Measurements from ENCODE around the gene PCARE.
A peak's percentile ranks its signal among the peaks of the same experiment; 100 is the strongest.
"Not testable (repeated sequence)": the region's sequence is repeated elsewhere in the genome, so short reads cannot be mapped to it uniquely, and the experiment has no call there.

Gene PCARE

DNA sequence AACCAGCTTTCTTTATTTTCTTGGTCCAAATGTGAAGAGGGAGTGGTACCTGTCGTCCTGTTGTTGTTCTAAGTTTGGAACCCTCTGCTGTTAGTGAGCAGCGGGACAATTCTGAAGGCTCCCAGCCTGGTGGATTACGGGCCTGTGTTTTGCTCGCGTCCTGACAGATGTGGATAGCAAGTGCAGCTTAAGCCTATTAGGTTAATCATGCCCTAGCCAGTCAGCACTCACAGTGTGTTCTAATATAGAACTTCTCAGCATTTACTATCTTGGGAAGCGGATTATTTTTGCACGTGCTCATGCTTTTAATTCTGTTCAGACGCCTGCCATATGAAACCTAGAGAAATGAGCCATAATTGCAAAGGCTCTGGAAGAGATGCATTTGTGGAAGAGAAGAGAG, at the start of gene PCARE:
Gene PCARE, minus strand, starts transcription at position 113 of the 400 bp plus-strand sequence. CDS start 262 bp downstream, outside the sequence.
- no peak for DNase-seq

DNA sequence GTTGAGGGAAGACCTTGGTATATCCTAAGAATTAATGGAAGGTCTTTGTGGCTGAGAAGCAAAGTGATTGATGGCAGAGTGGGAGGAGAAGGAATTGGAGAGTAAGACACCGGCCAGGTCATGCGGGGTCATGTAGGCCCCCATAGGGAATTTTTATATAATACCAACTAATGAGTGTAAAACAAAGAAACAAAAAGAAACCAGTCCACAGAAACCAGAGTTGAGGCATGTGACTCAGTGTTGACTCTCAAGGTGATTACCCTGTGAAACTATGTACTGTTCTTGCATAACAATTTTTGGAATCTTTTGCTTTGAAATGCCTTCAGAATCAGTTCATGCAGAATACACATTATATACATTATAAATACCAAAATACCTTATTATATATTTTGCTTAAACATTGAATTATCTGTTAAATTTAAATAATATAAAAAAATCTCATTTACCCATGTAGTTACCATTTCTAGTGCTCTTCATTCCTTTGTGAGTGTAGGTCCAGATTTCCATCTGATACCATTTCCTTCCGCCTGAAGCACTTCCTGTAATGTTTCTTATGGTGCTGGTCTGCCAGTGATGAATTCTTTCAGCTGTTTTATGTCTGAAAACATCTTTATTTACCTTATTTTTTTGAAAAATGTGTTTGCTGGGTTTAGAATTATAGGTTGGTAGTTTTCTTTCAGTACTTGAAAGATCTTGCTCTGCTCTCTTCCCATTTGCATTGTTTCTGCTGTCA, 49.5 kb upstream of the PCARE start:
- DNase-seq: peak; percentile 11

- DNase-seq: no peak
These were observed 46.5 kb upstream of the PCARE start for GRCh38 chr2:29120846-29121245.

DNA sequence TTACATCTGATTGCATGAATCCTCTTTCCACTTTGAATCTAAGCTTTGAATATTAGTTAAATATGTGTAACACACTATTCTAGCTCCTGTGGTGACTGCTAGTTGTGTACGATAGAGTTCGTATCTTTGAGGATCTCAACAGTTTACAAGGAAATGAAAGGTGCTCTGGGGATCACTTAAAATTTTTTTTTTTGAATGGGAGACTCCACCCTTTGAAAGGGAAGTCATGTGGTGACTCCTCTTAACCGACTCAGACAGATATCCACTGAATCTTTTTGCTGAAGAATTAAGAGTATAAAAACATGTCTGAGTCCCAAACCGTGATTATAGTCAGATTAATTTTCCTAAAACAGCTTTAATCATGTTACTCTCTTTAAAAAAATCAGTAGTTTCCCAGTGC, 44.9 kb upstream of the PCARE start:
- DNase-seq: no peak

- no peak for DNase-seq
These were observed 43.4 kb upstream of the PCARE start for GRCh38 chr2:29117636-29118303.

- DNase-seq: peak; percentile 64
These were observed 41.8 kb upstream of the PCARE start for GRCh38 chr2:29115797-29116781.

DNA sequence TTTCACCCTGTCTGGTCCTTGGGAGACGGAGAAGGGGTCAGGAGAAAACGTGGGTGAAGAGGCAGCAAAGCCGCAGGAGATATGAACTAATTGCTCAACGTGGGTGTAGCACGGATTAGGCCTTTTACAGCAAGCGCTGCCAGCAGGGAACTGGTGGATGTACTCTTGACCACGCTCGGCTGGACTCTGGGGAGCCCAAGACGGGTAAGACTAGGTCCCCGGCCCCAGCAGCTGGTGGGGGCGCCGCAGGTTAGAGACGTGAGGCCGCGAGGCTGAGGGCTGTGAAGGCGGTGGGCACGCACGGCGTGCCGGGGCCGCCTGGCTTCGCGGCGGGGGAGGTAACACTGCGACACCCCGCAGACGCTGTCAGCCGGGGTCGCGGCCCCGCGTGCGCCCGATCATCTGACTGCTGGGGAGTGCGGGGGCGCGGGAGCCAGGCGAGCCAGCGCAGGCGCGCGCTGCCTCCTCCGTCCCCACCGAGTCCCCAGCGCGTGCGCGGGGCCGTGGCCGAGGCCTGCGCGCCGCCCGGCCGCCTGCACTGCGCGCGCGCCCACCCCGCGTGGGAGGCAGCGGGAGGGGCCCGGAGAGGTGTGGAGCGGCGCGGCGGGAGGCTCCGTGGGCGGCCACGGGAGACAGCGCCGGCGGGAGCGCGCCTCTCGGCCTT, 40.8 kb upstream of the PCARE start, which contains the start of gene CLIP4:
Gene CLIP4, plus strand, starts transcription at position 470 of the 664 bp plus-strand sequence. CDS start 5,974 bp downstream, outside the sequence.
- DNase-seq: peak; percentile 82

DNA sequence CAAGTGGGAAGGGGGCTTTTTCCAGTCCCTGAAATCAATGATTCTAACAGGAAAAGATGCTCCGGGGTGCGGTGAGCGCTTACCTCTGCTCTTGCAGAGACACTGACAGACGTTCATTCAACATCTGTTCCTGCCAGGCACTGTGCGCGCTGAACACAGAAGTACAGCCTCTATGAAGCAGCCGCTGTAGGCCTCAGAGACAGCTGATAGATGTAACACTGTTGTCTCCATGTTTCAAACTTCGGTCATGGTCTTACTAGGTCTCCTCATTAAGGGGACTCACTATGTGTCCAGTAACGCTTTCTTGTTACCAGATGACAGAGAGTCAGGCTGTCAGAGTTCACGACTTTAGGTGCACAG, 40.2 kb upstream of the PCARE start:
- no peak for DNase-seq

- DNase-seq: no peak
These were observed 39.6 kb upstream of the PCARE start for GRCh38 chr2:29113891-29114321.

DNA sequence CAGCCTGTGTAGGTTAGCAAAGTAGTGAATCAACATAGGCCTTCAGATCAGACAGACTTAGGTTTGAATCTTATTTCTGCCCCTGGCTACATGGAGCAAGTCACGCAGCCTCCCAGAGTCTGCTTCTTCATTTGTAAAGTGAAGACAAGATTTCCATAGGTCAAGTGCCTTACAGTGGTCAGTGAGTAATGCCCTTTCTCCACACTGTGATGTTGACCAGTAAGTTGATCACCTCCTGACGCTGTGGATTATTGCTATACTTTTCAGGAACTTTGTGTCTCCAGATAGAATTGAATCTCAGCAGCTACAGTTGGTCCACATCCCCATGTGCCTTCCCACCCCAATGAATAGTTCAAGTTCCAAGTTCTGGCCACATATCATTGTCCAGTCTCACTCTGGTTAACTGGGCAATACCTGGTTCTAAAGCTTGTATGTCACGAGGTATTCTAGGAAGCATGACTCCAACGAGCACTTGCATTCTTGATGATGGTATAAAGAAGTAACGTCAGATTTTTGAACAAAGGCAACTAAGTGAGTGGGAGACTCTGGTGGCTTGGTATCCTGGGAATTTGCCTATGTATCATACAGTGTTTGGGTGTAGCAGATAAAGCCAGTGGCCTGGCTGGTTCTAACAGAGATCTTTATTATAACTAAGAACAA, 38.8 kb upstream of the PCARE start:
- no peak for DNase-seq

GRCh38 chr2:29112379-29112778, 38.1 kb upstream of the PCARE start:
- DNase-seq: no peak

DNA sequence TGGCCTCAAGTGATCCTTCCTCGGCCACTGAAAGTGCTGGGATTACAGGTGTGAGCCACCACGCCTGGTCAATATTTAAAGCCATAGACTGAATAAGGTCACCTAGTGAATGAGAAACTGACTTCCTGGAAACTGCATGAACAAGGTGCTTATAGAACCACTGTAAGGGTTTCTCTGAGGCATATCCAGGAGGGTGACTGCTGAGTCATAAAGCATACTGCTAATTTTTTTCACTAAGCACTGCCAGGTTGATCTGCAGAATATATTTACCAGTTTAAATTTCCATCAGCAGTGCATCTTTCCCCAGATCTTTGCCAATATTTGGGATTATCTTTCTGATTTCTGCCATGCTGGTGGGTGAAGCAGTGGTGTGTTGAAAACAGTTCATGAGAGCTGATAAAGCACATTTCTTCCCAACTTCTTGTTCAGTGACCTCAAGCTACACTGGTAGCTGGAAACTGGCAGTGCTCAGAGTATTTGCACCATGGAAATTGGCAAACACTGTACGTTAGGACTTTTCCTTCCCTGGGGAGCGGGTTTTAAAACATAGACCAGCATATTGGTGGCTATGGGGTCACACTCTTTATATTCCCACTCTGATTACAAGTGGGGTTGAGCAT, 36.7 kb upstream of the PCARE start:
- no peak for DNase-seq

DNA sequence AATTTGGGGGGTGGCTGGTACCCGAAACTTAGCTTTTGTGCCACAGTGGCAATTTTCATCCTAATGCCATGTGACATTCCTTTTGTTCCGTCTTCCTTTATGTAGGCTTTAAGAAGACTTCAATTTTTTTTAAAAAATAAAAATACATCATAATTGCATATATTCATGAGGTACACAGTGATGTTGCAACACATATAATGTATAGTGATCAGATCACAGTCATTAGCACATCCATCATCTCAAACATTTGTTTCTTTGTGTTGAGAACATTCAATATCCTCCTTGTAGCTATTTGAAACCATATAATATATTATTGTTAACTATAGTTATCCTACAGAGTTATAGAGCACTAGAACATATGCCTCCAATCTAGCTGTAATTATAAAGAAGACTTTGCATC, 34.9 kb upstream of the PCARE start:
- DNase-seq: no peak

GRCh38 chr2:29108225-29108624, 33.9 kb upstream of the PCARE start:
- DNase-seq: no peak

GRCh38 chr2:29107547-29107946, 33.2 kb upstream of the PCARE start:
- not testable (repeated sequence) for DNase-seq

- DNase-seq: no peak
These were observed 32.7 kb upstream of the PCARE start for GRCh38 chr2:29106980-29107388.

- DNase-seq: no peak
These were observed 31.9 kb upstream of the PCARE start for GRCh38 chr2:29106256-29106655.

- no peak for DNase-seq
These were observed 31.1 kb upstream of the PCARE start for GRCh38 chr2:29105375-29105774.

DNA sequence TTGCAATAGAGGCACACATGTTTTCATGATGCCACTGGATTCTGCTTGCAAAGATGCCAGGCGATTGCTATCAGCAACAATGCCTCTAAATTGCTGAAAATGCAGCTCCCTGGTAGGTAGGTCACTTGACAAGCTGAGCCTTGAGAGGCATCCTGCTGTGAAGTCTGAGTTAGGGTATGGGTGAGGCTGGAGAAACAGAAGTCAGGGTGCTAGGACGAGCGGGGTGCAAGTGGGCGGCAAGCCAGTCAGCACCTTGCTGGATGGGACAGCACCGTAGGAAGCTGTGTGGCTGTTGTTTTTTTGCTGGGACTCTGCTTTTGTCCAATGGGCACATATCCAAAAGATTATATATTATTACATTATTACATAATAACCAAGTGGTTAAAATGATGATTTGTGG, 30.4 kb upstream of the PCARE start:
- no peak for DNase-seq

DNA sequence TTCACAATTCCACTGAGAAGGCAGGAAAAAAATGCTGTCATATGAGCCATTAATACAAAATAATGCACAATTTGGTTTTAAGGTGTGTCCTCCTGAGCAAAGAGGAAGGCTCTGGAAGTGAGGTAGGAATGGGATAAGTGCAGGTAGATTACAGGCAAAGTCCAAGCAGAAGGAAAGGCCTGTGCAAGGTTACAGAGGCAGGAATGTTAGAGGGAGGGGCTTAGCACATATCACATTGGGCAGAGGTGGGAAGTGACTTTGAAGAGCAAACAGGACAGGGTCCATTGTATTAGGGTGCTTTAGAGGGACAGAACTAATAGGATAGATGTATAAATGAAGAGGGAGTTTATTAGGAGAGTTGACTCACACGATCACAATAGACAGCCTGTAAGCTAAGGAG, 26.2 kb upstream of the PCARE start:
- no peak for DNase-seq

- no peak for DNase-seq
These were observed 23.2 kb upstream of the PCARE start for GRCh38 chr2:29097569-29097968.

GRCh38 chr2:29096969-29097368, 22.6 kb upstream of the PCARE start:
- DNase-seq: no peak

Measured in stimulated activated CD4-positive, alpha-beta T cell treated with anti-CD3 and anti-CD28 coated beads, Interleukin-4, amount 100 ng/mL, for 1 hour (primary cell).